ENCODE measurements around the gene PNCK.

DNA sequence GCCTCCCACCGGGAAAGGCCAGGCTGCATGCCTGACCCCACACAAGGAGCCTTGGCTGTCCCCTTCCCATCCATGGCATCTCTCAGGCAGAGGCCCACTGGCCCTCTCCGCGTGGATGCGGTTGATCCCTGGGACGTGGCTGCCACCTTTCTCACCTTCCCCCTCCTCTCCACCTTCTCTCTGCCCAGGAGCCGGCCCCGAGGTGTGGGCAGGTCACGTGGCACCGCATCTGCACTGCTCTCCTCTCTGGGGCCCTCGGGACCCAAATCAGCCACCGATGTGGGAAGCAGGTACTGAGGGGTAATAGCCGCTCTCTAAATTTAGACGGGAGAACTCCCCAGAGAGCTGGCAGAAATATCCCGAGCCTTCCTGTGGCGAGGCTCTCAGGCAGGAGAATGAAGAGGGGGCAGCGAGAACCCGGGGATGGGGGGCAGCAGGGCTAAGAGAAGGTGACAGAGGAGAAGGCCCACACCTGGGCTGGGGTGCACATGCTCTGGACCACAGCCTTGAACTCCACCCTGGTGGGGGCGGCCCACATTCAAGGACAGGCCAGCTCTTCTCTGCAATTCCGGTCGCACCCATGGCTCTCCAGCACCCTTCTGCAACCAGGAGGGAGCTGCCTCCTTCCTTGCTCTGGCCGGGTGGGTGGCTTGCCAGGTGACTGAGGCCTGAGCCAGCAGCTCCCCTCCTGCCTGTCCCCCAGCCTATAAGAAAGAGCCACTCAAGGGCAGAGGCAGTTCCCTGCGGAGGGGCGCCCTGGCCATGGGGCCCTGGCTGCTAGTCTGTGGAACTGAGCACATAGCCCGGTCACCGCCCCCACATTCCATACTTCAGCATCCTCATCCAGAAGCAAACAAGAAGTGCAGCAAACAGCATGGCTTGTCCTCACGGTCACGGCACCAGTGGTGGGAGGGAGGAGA, 36.2 kb downstream of the PNCK start:
- TF ChIP-seq, protein P1, sequence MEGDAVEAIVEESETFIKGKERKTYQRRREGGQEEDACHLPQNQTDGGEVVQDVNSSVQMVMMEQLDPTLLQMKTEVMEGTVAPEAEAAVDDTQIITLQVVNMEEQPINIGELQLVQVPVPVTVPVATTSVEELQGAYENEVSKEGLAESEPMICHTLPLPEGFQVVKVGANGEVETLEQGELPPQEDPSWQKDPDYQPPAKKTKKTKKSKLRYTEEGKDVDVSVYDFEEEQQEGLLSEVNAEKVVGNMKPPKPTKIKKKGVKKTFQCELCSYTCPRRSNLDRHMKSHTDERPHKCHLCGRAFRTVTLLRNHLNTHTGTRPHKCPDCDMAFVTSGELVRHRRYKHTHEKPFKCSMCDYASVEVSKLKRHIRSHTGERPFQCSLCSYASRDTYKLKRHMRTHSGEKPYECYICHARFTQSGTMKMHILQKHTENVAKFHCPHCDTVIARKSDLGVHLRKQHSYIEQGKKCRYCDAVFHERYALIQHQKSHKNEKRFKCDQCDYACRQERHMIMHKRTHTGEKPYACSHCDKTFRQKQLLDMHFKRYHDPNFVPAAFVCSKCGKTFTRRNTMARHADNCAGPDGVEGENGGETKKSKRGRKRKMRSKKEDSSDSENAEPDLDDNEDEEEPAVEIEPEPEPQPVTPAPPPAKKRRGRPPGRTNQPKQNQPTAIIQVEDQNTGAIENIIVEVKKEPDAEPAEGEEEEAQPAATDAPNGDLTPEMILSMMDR (IDR thresholded peaks at IDR 0.05; ENCODE audit: low read length) = no peak
- TF ChIP-seq EZH2phosphoT487 (IDR thresholded peaks at IDR 0.05; ENCODE audit: low read length) = no peak
